GM12878 (cell line): ENCODE results near the gene RUNX3. TPM values are rescaled to one million over a fixed set of nuclear protein-coding genes. Genes with fewer than 3 reads are reported as not detected.

ENCODE experiments used
- ASH2L ChIP-seq: fragments of 300-600, 200-600 bp; sonication (generic); IDR thresholded peaks from 2 replicates; pipeline ENCODE4 v1.6.1; 2017; ENCODE audit warnings: low read depth, mild to moderate bottlenecking, borderline replicate concordance
- CBFB ChIP-seq: IDR thresholded peaks from 2 replicates; pipeline ENCODE4 v1.6.1; 2016; ENCODE audit warnings: antibody characterized with exemption, low read depth
- DPF2 ChIP-seq: fragments of 450-650 bp; IDR thresholded peaks from 2 replicates; pipeline ENCODE4 v1.6.1; 2017; ENCODE audit warnings: mild to moderate bottlenecking
- FOXK2 ChIP-seq: fragments of 450-650 bp; IDR thresholded peaks from 2 replicates; pipeline ENCODE4 v1.6.1; 2017; ENCODE audit warnings: mild to moderate bottlenecking, moderate library complexity
- LARP7 ChIP-seq: fragments of 450-650 bp; IDR thresholded peaks from 2 replicates; pipeline ENCODE4 v1.6.1; 2017; ENCODE audit warnings: mild to moderate bottlenecking
- MEF2B ChIP-seq: fragments of 450-650 bp; IDR thresholded peaks from 2 replicates; pipeline ENCODE4 v1.6.1; 2018; ENCODE audit warnings: mild to moderate bottlenecking, moderate library complexity; ENCODE audit not compliant: partially characterized antibody, poor library complexity, severe bottlenecking
- NFIC ChIP-seq: IDR thresholded peaks from 2 replicates; pipeline ENCODE4 v1.6.1; 2012; ENCODE audit warnings: low read depth, mild to moderate bottlenecking, inconsistent platforms, low read length, moderate library complexity
- NR2C2 ChIP-seq: IDR thresholded peaks from 2 replicates; pipeline ENCODE4 v1.6.1; 2011; ENCODE audit warnings: borderline replicate concordance, low read depth; ENCODE audit not compliant: control insufficient read depth, insufficient read length
- POLR2AphosphoS5 ChIP-seq: IDR thresholded peaks from 2 replicates; pipeline ENCODE4 v1.6.1; 2011; ENCODE audit warnings: mild to moderate bottlenecking, low read length, inconsistent platforms
- POU2F2 ChIP-seq: IDR thresholded peaks from 3 replicates; pipeline ENCODE4 v1.6.1; 2011; ENCODE audit warnings: low read depth, mild to moderate bottlenecking, low read length, borderline replicate concordance
- SKIL ChIP-seq: fragments of 450-650 bp; IDR thresholded peaks from 2 replicates; pipeline ENCODE4 v1.6.1; 2017; ENCODE audit warnings: mild to moderate bottlenecking, low read depth, inconsistent platforms; ENCODE audit not compliant: poor library complexity, severe bottlenecking
- SMAD5 ChIP-seq: IDR thresholded peaks from 2 replicates; pipeline ENCODE4 v1.6.1; 2016; ENCODE audit warnings: antibody characterized with exemption, low read depth
- SMC3 ChIP-seq: IDR thresholded peaks from 2 replicates; pipeline ENCODE4 v1.6.1; 2011; ENCODE audit warnings: low read length, improper control_type of control experiment, borderline replicate concordance
- SP1 ChIP-seq: IDR thresholded peaks from one replicate; pipeline ENCODE4 v1.6.1; 2011; ENCODE audit warnings: low read depth, low read length
- SPI1 ChIP-seq: IDR thresholded peaks from 2 replicates; pipeline ENCODE4 v1.6.1; 2011; ENCODE audit warnings: low read depth, mild to moderate bottlenecking, low read length, moderate library complexity, borderline replicate concordance; ENCODE audit not compliant: insufficient read depth
- TARDBP ChIP-seq: IDR thresholded peaks from 2 replicates; pipeline ENCODE4 v1.6.1; 2016; ENCODE audit warnings: borderline replicate concordance
- TCF12 ChIP-seq: IDR thresholded peaks from 2 replicates; pipeline ENCODE4 v1.6.1; 2011; ENCODE audit warnings: low read depth, mild to moderate bottlenecking, low read length
- YBX1 ChIP-seq: fragments of 450-650 bp; IDR thresholded peaks from 2 replicates; pipeline ENCODE4 v1.6.1; 2016; ENCODE audit warnings: antibody characterized with exemption
- ZBTB11 ChIP-seq: fragments of 450-650 bp; formaldehyde crosslinking; IDR thresholded peaks from 2 replicates; pipeline ENCODE4 v1.5.0; 2022; ENCODE audit warnings: mild to moderate bottlenecking, missing genetic modification characterization
- ZBTB33 ChIP-seq: fragments of 450-650 bp; IDR thresholded peaks from 2 replicates; pipeline ENCODE4 v1.6.1; 2017; ENCODE audit warnings: mild to moderate bottlenecking
- polyA plus RNA-seq, 11 experiments: library from polyadenylated mRNA; depleted of rRNA in 4 of 11; unstranded in 6 of 11; stranded (reverse) in 5 of 11; fragments of >200 nt; fragmentation: Nextera tagmentation in 4 of 11; fragmentation: Illumina TruSeq in 1 of 11; extraction: Ambion mirVana in 4 of 11; extraction: Trizol in 1 of 11; gene quantifications; 1 replicate in 1 of 11; 2 replicates in 10 of 11; pipeline versions ENCODE4 v1.2.1 to v1.2.3, GENCODE V29; 2011 to 2016; ENCODE audit warnings: inconsistent platforms in 2 of 11, missing spikeins in 2 of 11, low read depth in 1 of 11
- total RNA-seq, 4 experiments: library from RNA; depleted of rRNA in 3 of 4; stranded (reverse); fragments of >200 nt in 3 of 4; fragmentation: Illumina TruSeq in 1 of 4; extraction: Trizol in 1 of 4; gene quantifications; 2 replicates each; pipeline versions ENCODE4 v1.2.1 to v1.2.3, GENCODE V29; 2013 to 2021
- TF ChIP-seq, protein P1 (sequence below): fragments of 450-650 bp; IDR thresholded peaks from 2 replicates; pipeline ENCODE4 v1.6.1; 2017; ENCODE audit warnings: borderline replicate concordance

The RUNX3 gene
- total and polyA plus RNA-seq, 10 of the 15 experiments (the other 5 are each of a cell fraction or from before 2014, with no cell fraction given): 19.0 to 151 (median 31.4) TPM

GRCh38 chr1:24930260-24931145 is at the start of gene RUNX3 (continued):
- TF ChIP-seq ZBTB33 (peak; percentile 86; the same call in 1 of the 2 replicates), CBFB (no peak), POLR2AphosphoS5 (peak; percentile 75), SKIL (no peak), SMAD5 (no peak), LARP7 (peak; percentile 13; the same call in 1 of the 2 replicates), SP1 (peak; percentile 90), ZBTB11 (CRISPR knock-in tag) (no peak), DPF2 (peak; percentile 97), SMC3 (0 out of 2 replicates have a peak, but pooled peaks have one; percentile 21), NFIC (no peak), TCF12 (peak; percentile 52; the same call in 1 of the 2 replicates), ASH2L (no peak), FOXK2 (no peak), POU2F2 (peak; percentile 68; the same call in 2 of the 3 replicates), SPI1 (peak; percentile 45), NR2C2 (no peak), TARDBP (no peak), MEF2B (peak; percentile 75), YBX1 (no peak)
- TF ChIP-seq, protein P1, sequence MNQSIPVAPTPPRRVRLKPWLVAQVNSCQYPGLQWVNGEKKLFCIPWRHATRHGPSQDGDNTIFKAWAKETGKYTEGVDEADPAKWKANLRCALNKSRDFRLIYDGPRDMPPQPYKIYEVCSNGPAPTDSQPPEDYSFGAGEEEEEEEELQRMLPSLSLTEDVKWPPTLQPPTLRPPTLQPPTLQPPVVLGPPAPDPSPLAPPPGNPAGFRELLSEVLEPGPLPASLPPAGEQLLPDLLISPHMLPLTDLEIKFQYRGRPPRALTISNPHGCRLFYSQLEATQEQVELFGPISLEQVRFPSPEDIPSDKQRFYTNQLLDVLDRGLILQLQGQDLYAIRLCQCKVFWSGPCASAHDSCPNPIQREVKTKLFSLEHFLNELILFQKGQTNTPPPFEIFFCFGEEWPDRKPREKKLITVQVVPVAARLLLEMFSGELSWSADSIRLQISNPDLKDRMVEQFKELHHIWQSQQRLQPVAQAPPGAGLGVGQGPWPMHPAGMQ: no peak
